HG02623 (cell line): ENCODE measurements around the gene IGFBP6.

Source experiments
- ATAC-seq: cut with Tn5 transposase; IDR thresholded peaks from one replicate; pipeline ENCODE4 v1.9.1; 2021; ENCODE audit warnings: moderate library complexity; ENCODE audit not compliant: unreplicated experiment

The IGFBP6 gene, protein sequence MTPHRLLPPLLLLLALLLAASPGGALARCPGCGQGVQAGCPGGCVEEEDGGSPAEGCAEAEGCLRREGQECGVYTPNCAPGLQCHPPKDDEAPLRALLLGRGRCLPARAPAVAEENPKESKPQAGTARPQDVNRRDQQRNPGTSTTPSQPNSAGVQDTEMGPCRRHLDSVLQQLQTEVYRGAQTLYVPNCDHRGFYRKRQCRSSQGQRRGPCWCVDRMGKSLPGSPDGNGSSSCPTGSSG

GRCh38 chr12:53097564-53098353 is at the start of gene IGFBP6:
Gene IGFBP6, plus strand, starts transcription at chr12:53097667. Its CDS starts 51 bp downstream, at chr12:53097718.
- no peak for ATAC-seq

DNA sequence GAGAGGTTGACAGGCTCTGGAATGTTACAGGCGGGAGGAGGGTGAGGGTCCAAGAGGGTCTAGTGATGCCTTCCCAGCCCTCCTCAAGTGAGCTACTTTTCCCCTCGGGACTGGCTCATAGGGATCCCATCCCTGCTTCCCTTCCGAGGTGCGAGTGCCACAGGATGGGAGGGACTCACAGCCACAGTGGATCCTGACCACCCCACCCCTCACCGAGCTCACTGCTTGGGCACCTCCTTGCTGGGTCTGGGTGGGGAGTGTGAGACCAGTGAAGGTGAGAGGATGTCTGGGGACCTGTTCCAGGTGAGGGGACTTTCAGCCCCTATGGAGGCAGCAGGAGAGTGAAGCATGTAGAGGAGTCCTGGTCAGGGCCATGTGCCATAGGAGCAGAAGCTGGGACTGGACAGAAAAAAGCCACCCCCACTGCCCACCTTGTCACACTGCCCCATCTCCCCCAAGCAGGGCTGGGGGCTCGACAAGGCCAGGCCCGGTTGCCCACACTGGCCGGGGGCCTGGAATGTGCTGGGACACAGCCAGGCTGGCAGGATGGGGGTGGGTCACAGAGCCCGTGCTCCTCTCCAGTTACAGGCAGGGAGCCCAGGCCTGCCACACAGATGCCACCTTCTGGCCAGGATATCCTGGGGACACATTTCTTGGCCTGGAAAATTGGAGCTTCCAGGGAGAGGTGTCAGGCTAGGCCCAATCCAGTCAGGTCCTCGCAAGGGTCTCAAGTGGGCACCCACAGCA is 49.3 kb upstream of the IGFBP6 start:
- no peak for ATAC-seq

GRCh38 chr12:53048780-53049401 is 48.6 kb upstream of the IGFBP6 start:
- ATAC-seq, result no peak

DNA sequence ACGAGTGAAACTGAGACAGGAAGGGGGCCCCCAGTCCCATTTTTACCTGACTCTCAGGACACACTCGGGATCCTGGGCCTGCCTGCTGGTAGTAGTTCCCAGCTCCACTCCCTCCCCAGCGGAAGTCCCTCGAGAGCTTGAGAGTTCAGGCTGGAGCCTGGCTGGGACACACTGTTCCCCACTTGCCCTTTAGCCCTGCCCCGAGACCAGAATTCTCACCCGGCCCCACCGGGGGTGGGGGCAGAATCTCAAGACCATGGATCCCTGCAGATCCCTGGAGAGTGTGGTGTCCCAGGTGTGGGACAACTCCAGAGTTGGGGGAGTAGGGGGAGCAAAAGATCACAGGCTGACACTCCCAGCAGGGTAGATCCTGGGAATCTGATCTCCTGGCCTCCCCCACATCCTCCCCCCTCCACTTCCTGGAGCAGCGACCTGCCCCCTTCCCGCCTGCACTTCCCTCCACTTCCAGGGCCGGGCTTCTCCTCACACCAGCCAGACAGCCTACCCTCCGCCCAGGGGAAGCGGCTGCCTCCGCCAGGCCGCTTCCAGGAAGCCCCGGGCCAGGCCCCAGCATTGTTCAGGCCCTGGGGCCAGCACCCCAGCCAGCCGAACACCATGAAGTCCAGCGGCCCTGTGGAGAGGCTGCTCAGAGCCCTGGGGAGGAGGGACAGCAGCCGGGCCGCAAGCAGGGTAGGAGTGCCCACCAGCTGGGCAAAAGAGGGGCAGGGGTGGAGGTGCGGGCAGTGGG is 47.7 kb upstream of the IGFBP6 start, which contains the start of gene TNS2:
Gene TNS2 (plus strand): TSS at position 495 of the 748 bp plus-strand sequence. CDS start 121 bp downstream, at position 616.
- no peak for ATAC-seq

- ATAC-seq, result no peak
Measured at GRCh38 chr12:53050426-53051057, 46.9 kb upstream of the IGFBP6 start.

- no peak for ATAC-seq
Measured at GRCh38 chr12:53051058-53051880, 46.2 kb upstream of the IGFBP6 start.

DNA sequence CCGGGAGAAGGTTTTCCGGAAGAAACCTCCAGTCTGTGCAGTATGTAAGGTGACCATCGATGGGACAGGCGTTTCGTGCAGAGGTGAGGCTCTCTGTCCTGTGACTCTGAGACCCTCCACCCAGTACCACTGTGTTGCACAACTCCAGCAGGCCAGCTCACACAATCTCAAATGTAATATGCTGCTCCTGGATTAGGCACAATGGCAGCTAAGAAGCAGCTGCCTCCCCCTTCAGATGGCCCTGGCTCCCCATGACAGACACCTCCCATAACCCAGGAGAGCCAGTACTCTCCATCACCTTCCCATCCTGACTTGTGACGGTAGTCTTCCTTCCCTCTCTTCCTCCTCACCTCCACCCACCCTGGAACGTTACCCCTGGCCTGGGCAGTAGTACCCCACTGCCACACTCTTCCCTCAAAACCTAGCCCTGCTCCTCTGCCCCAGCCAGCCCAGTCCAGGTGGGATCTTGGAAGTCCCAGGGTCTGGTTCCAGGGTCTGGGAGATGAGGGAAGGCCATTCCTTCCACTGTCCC is 45.5 kb upstream of the IGFBP6 start:
- ATAC-seq, result no peak

DNA sequence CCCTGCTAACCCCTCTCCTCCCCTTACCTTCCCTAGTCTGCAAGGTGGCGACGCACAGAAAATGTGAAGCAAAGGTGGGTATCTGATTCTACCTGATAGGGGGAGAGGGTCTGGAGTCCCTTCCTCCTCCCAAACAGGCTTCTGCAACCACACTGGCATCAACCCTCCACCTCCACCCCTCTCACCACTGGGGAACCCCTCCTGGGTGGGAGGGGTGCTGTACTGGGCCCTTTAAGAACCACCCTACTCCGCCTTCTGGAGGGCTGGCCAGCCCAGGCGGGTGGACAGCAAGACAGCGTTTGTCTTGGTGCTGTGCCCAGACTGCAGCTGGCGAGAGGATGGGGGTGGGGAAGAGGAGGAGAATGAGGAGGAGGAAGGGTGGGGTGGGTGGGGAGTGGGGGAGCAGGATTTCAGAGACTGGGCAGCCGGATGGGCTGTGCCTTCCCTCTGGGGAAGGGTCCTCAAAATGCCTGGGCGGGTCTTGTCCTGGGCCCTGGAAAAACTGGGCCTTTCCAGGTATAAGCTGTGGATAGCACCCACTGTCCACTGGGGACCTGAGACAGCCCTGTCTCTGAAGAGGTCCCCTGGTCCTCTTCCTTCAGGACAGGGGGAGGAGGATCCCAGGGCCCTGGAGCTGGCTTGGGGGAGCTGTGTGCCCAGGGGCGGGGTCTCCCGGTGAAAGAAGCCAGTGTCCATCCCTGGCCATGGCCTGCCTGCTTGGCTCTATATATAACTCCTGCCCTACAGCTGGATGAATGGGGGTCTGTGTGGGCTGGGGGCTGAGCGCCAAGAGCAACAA is 44.8 kb upstream of the IGFBP6 start:
- no peak for ATAC-seq

DNA sequence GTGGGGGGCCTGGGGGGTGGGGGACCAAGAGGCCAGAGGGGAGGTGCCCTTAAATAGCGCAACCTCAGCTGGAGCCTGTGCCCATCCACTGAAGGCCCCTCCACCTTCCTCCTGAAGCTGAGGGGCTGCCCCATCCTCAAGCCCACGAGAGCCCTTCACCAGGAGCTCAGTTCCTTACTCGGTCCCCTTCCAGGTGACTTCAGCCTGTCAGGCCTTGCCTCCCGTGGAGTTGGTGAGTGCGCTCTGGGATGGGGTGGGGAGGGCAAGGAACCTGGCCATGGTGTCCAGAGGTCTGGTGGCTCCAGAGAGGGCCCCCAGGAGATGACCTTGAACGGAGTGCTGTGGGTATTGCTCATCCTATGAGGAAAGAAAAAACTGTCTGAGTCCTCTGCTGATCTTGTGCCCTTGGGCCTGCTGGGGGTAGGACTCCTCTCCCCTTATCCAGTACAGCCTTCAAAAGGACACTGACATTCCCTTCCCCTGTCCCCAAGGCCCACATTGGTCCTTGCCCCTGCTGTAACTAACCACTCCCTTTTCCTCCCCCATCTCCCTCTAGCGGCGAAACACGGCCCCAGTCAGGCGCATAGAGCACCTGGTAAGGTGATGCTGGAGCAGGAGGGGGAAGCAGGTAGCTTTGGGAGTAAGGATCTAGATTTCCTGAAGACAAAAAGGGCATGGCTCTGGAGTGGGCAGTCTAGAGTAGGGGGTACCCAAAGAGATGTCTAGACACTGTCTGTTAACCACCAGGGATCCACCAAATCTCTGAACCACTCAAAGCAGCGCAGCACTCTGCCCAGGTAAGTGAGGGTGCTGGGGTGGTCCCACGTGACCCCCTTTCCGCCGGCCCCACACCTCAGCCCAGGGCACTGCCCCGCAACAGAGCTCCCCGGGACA is 44.0 kb upstream of the IGFBP6 start:
- no peak for ATAC-seq

- peak; percentile 89 for ATAC-seq
Measured at GRCh38 chr12:53054112-53054878, 43.2 kb upstream of the IGFBP6 start.

- ATAC-seq, result no peak
Measured at GRCh38 chr12:53055471-53056266, 41.8 kb upstream of the IGFBP6 start.

DNA sequence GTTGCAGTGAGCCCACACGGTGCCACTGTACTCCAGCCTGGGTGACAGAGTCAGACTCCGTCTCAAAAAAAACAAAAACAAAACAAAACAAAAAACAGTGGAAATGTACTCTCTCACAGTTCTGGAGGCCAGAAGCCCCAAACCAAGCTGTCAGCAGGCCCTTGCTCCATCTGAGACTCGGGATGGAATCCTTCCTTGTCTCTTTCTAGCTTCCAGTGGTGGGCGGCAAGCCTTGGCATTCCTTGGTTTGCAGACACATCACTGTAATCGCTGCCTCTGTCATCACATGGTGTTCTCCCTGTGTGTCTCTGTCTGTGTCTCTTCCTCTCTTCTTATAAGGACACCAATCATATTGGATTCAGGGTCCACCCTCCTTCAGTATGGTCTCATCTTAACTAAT is 41.2 kb upstream of the IGFBP6 start:
- no peak for ATAC-seq

DNA sequence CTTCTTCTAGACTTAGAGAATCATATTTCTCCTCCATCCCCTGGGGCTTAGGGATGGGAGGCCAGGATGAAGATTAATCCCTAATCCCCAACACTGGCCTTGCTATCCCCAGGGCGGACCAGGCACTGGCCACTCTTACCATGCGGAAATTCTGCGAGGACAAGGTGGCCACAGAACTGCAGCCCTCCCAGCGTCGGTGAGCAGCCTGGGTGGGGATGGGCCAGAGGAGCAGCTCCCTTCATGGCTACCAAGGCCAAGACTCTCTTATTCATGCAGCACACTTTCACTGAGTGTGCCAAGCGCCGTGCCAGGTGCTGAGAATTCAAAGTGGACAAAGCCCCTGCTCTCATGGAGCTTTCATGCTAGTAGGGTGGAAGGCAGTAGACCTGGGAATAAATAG is 40.6 kb upstream of the IGFBP6 start:
- no peak for ATAC-seq

DNA sequence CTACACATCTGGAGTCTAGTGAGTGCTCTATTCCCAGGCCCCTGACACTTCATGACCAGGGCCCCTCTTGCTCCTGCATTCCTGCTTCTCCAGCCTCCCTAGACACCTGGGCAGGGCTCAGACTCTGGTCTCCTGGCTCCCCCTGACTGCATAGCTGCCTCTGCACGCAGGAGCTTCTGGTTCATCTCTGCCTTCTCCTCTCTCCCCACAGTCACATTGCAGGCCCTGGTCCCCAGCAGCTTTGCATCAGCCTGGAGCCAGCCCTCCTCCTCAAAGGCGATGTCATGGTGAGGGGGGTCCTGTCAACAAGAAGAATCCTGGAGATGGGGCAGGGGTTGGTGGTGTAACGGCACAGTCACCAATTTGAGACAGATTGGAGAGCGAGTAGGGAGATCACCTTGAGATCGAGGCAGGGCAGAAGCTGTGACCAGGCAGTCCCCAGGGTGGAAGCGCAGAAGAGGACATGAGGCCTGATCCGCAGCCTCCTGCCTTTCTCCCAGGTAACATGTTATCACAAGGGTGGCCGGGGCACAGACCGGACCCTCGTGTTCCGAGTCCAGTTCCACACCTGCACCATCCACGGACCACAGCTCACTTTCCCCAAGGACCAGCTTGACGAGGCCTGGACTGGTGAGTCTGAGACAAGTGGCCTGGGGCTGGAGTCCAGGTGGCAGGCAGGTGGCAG is 39.5 kb upstream of the IGFBP6 start:
- ATAC-seq, result no peak
